ENCODE measurements around the gene AK1.
A peak's percentile ranks its signal among the peaks of the same experiment; 100 is the strongest.

AK1 gene

GRCh38 chr9:127898433-127899127 is 21.1 kb upstream of the AK1 start:
- Histone ChIP-seq H3K4me1 (ENCODE audit: control insufficient read depth, low read depth, low read length) (no peaks in the 10 kb centered on the region), H2BK15ac (replicated peaks; ENCODE audit: low read depth) (no peak overlapping the region), H3K18ac (ENCODE audit: low read length) (peak overlapping the region; percentile 64), H3K23ac (ENCODE audit: low read length) (no peak overlapping the region), H4K5ac (ENCODE audit: low read length) (no peak overlapping the region), H3K36me3 (ENCODE audit: control insufficient read depth, insufficient read depth, low read length) (no peaks in the 10 kb centered on the region), H3K27me3 (ENCODE audit: insufficient read depth, low read length, poor library complexity) (no peaks in the 10 kb centered on the region), H3K9ac (ENCODE audit: low read length) (peak overlapping the region; percentile 82), H3K27ac (ENCODE audit: low read depth, low read length) (no peak overlapping the region), H3K4me2 (ENCODE audit: low read length) (peak overlapping the region; percentile 35), H2AK5ac (ENCODE audit: low read length) (no peak overlapping the region), H3K79me1 (ENCODE audit: low read length) (no peaks in the 10 kb centered on the region), H3K4me3 (ENCODE audit: low read length) (peak overlapping the region; percentile 71), H2BK5ac (ENCODE audit: low read length) (no peak overlapping the region), H3K79me2 (ENCODE audit: control insufficient read depth, insufficient read depth, low read length) (no peaks in the 10 kb centered on the region), H4K8ac (ENCODE audit: low read depth, low read length) (peak overlapping the region; percentile 77), H2BK120ac (ENCODE audit: low read depth, low read length) (no peak overlapping the region), H3K4ac (ENCODE audit: low read depth, low read length) (no peak overlapping the region), H3K56ac (ENCODE audit: low read length) (peak overlapping the region; percentile 80)
- WGBS (ENCODE audit: extremely low coverage, insufficient coverage, low lambda C conversion rate), result no CpG with 5 or more reads among the region's 32 CpGs
- no peak for DNase-seq

GRCh38 chr9:127897193-127897692 is 19.8 kb upstream of the AK1 start:
- peak; percentile 87 for DNase-seq
- no peaks in the 10 kb centered on the region for H3K79me1 ChIP-seq (ENCODE audit: low read length)

GRCh38 chr9:127896395-127897192 is 19.1 kb upstream of the AK1 start:
- H2BK15ac ChIP-seq (replicated peaks; ENCODE audit: low read depth), result no peak overlapping the region
- H2BK120ac ChIP-seq (ENCODE audit: low read depth, low read length), result no peak overlapping the region
- H3K79me1 ChIP-seq (ENCODE audit: low read length), result no peaks in the 10 kb centered on the region
- H3K27me3 ChIP-seq (ENCODE audit: insufficient read depth, low read length, poor library complexity), result no peaks in the 10 kb centered on the region
- H3K27ac ChIP-seq (ENCODE audit: low read depth, low read length), result no peak overlapping the region
- H3K79me2 ChIP-seq (ENCODE audit: control insufficient read depth, insufficient read depth, low read length), result no peaks in the 10 kb centered on the region
- no peak overlapping the region for H2AK5ac ChIP-seq (ENCODE audit: low read length)
- H3K4me1 ChIP-seq (ENCODE audit: control insufficient read depth, low read depth, low read length), result no peaks in the 10 kb centered on the region
- no peak overlapping the region for H4K5ac ChIP-seq (ENCODE audit: low read length)
- H3K4ac ChIP-seq (ENCODE audit: low read depth, low read length), result no peak overlapping the region
- no peak overlapping the region for H3K9ac ChIP-seq (ENCODE audit: low read length)
- no peak overlapping the region for H3K4me2 ChIP-seq (ENCODE audit: low read length)
- no peak overlapping the region for H2BK5ac ChIP-seq (ENCODE audit: low read length)
- no peak overlapping the region for H3K23ac ChIP-seq (ENCODE audit: low read length)
- no CpG with 5 or more reads among the region's 16 CpGs for WGBS (ENCODE audit: extremely low coverage, insufficient coverage, low lambda C conversion rate)
- H4K8ac ChIP-seq (ENCODE audit: low read depth, low read length), result no peak overlapping the region
- peaks cover 4% of the 10 kb centered on the region for H3K36me3 ChIP-seq (ENCODE audit: control insufficient read depth, insufficient read depth, low read length)
- no peak overlapping the region for H3K4me3 ChIP-seq (ENCODE audit: low read length)
- no peak for DNase-seq
- H3K18ac ChIP-seq (ENCODE audit: low read length), result no peak overlapping the region
- H3K56ac ChIP-seq (ENCODE audit: low read length), result no peak overlapping the region

More at GRCh38 chr9:127897193-127897692, 19.8 kb upstream of the AK1 start:
- Histone ChIP-seq H3K23ac (ENCODE audit: low read length) (no peak overlapping the region), H3K79me2 (ENCODE audit: control insufficient read depth, insufficient read depth, low read length) (no peaks in the 10 kb centered on the region), H3K9ac (ENCODE audit: low read length) (peak overlapping the region; percentile 19), H2BK5ac (ENCODE audit: low read length) (no peak overlapping the region), H2AK5ac (ENCODE audit: low read length) (no peak overlapping the region), H4K8ac (ENCODE audit: low read depth, low read length) (no peak overlapping the region), H3K4me2 (ENCODE audit: low read length) (no peak overlapping the region), H3K27me3 (ENCODE audit: insufficient read depth, low read length, poor library complexity) (no peaks in the 10 kb centered on the region), H3K56ac (ENCODE audit: low read length) (peak overlapping the region; percentile 12), H2BK15ac (replicated peaks; ENCODE audit: low read depth) (no peak overlapping the region), H2BK120ac (ENCODE audit: low read depth, low read length) (no peak overlapping the region), H3K36me3 (ENCODE audit: control insufficient read depth, insufficient read depth, low read length) (peaks cover 4% of the 10 kb centered on the region), H3K18ac (ENCODE audit: low read length) (no peak overlapping the region), H4K5ac (ENCODE audit: low read length) (no peak overlapping the region), H3K4ac (ENCODE audit: low read depth, low read length) (no peak overlapping the region), H3K27ac (ENCODE audit: low read depth, low read length) (no peak overlapping the region), H3K4me1 (ENCODE audit: control insufficient read depth, low read depth, low read length) (no peaks in the 10 kb centered on the region), H3K4me3 (ENCODE audit: low read length) (no peak overlapping the region)
- no CpG with 5 or more reads among the region's 19 CpGs for WGBS (ENCODE audit: extremely low coverage, insufficient coverage, low lambda C conversion rate)

DNA sequence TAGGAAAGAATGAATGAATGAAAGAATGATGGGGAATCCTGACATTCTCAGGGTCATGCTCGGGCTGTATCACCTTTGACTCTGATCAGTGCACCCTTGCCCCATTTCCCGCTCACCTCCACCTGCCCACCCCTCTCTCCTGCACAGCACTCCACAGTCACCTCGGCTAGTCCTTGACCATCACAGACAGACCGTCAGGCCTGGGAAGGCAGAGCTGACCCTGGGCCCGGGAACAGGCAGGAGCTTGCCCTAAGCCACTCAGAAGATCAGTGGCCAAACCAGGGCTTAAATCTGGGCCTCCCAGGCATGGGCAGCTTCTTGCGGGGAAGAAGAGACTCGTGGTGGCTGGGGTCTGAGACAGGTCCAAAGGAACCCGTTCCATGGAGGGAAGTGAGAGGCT is 18.3 kb upstream of the AK1 start:
- Histone ChIP-seq H2BK120ac (ENCODE audit: low read depth, low read length) (no peak overlapping the region), H4K8ac (ENCODE audit: low read depth, low read length) (no peak overlapping the region), H3K79me2 (ENCODE audit: control insufficient read depth, insufficient read depth, low read length) (no peaks in the 10 kb centered on the region), H3K79me1 (ENCODE audit: low read length) (no peaks in the 10 kb centered on the region), H3K56ac (ENCODE audit: low read length) (no peak overlapping the region), H3K4me2 (ENCODE audit: low read length) (no peak overlapping the region), H3K23ac (ENCODE audit: low read length) (no peak overlapping the region), H3K27ac (ENCODE audit: low read depth, low read length) (no peak overlapping the region), H3K4me3 (ENCODE audit: low read length) (no peak overlapping the region), H3K27me3 (ENCODE audit: insufficient read depth, low read length, poor library complexity) (no peaks in the 10 kb centered on the region), H2BK5ac (ENCODE audit: low read length) (no peak overlapping the region), H3K9ac (ENCODE audit: low read length) (no peak overlapping the region), H4K5ac (ENCODE audit: low read length) (no peak overlapping the region), H3K36me3 (ENCODE audit: control insufficient read depth, insufficient read depth, low read length) (peaks cover 4% of the 10 kb centered on the region), H3K4me1 (ENCODE audit: control insufficient read depth, low read depth, low read length) (no peaks in the 10 kb centered on the region), H3K18ac (ENCODE audit: low read length) (no peak overlapping the region), H3K4ac (ENCODE audit: low read depth, low read length) (no peak overlapping the region), H2BK15ac (replicated peaks; ENCODE audit: low read depth) (no peak overlapping the region), H2AK5ac (ENCODE audit: low read length) (no peak overlapping the region)
- WGBS (ENCODE audit: extremely low coverage, insufficient coverage, low lambda C conversion rate), result no CpG with 5 or more reads among the region's 8 CpGs
- DNase-seq, result no peak

GRCh38 chr9:127893392-127893791 is 15.9 kb upstream of the AK1 start:
- H3K56ac ChIP-seq (ENCODE audit: low read length), result no peak overlapping the region
- no peak overlapping the region for H2BK15ac ChIP-seq (replicated peaks; ENCODE audit: low read depth)
- peaks cover 6% of the 10 kb centered on the region for H3K36me3 ChIP-seq (ENCODE audit: control insufficient read depth, insufficient read depth, low read length)
- no peaks in the 10 kb centered on the region for H3K79me1 ChIP-seq (ENCODE audit: low read length)
- no peak overlapping the region for H2BK120ac ChIP-seq (ENCODE audit: low read depth, low read length)
- H3K27me3 ChIP-seq (ENCODE audit: insufficient read depth, low read length, poor library complexity), result no peaks in the 10 kb centered on the region
- no peak overlapping the region for H3K4me2 ChIP-seq (ENCODE audit: low read length)
- no CpG with 5 or more reads among the region's 4 CpGs for WGBS (ENCODE audit: extremely low coverage, insufficient coverage, low lambda C conversion rate)
- DNase-seq, result no peak
- H3K79me2 ChIP-seq (ENCODE audit: control insufficient read depth, insufficient read depth, low read length), result no peaks in the 10 kb centered on the region
- H3K23ac ChIP-seq (ENCODE audit: low read length), result no peak overlapping the region
- H3K18ac ChIP-seq (ENCODE audit: low read length), result no peak overlapping the region
- H3K4me1 ChIP-seq (ENCODE audit: control insufficient read depth, low read depth, low read length), result no peaks in the 10 kb centered on the region
- no peak overlapping the region for H4K8ac ChIP-seq (ENCODE audit: low read depth, low read length)
- no peak overlapping the region for H3K4me3 ChIP-seq (ENCODE audit: low read length)
- H3K4ac ChIP-seq (ENCODE audit: low read depth, low read length), result no peak overlapping the region
- no peak overlapping the region for H2AK5ac ChIP-seq (ENCODE audit: low read length)
- no peak overlapping the region for H3K27ac ChIP-seq (ENCODE audit: low read depth, low read length)
- H3K9ac ChIP-seq (ENCODE audit: low read length), result no peak overlapping the region
- H4K5ac ChIP-seq (ENCODE audit: low read length), result no peak overlapping the region
- no peak overlapping the region for H2BK5ac ChIP-seq (ENCODE audit: low read length)
